ENCODE data around the gene SERPINB10.

GRCh38 chr18:63860531-63860930 is 47.2 kb upstream of the SERPINB10 start:
- TF ChIP-seq CTCF (IDR thresholded peaks at IDR 0.05; ENCODE audit: insufficient read depth, low read depth, low read length) (no peak), EZH2 (IDR thresholded peaks at IDR 0.05; ENCODE audit: insufficient read depth, low read length) (no peak)
